K562 (cell line): ENCODE measurements around the gene PDZK1IP1. TPM values are rescaled to one million over a fixed set of nuclear protein-coding genes. Genes with fewer than 3 reads are reported as not detected.

Experiments used
- ATAC-seq: fragments of 200-7000 bp; cut with Tn5 transposase; 3 replicates; pipeline ENCODE4 v1.9.1; 2020; ENCODE audit warnings: moderate library complexity
- BruUV-seq: library from RNA; stranded (reverse); fragments of 400-500 nt; replicated peaks from 2 replicates; lab custom pipeline; 2021; lab: Mats Ljungman, UMichigan
- CTCF ChIA-PET: fragments of 300-600 bp; formaldehyde crosslinking; extraction: SDS; loops from one replicate; lab custom pipeline; 2021; ENCODE audit warnings: low intra/inter-chr PET ratio; lab: Yijun Ruan, JAX
- POLR2A ChIA-PET: fragments of 300-600, 350-650 bp; sonication (Branson Sonifier 250); formaldehyde crosslinking; extraction: SDS; loops from one replicate; lab custom pipeline; 2021; ENCODE audit warnings: antibody characterized with exemption, inconsistent platforms; lab: Yijun Ruan, JAX
- DNase-seq, 4 experiments: peaks; one replicate each; pipeline versions ENCODE4 v3.0.0 to v3.0.0-alpha.2; 2011 to 2018; ENCODE audit warnings: low spot score in 3 of 4, mixed read lengths in 3 of 4; ENCODE audit errors: extremely low read depth in 1 of 4
- FAIRE-seq: peaks from 2 replicates; lab custom pipeline; 2011; peaks lifted over from hg19 to GRCh38; lab: Jason Lieb, UNC
- H2AFZ ChIP-seq: 2 replicates; pipeline ENCODE4 v1.6.0; 2011; ENCODE audit warnings: low read depth, low read length, control low read depth, inconsistent platforms
- H3K27ac ChIP-seq: fragments of 200-600 bp; 3 replicates; pipeline ENCODE4 v1.8.0; 2011; ENCODE audit warnings: low read depth, mild to moderate bottlenecking, control low read depth, inconsistent platforms, low read length, moderate library complexity, mixed read lengths; ENCODE audit errors: extremely low read depth
- H3K27me3 ChIP-seq, 2 experiments: fragments of 300-600 bp in 1 of 2; 2 replicates in 1 of 2; 3 replicates in 1 of 2; pipeline versions ENCODE4 v1.6.0 to v1.8.0; 2011; ENCODE audit warnings: inconsistent platforms in 2 of 2, low read length in 2 of 2, mild to moderate bottlenecking in 1 of 2, mixed read lengths in 1 of 2, moderate library complexity in 1 of 2; ENCODE audit not compliant: control insufficient read depth in 2 of 2, insufficient read depth in 2 of 2
- H3K36me3 ChIP-seq: fragments of 300-600 bp; 3 replicates; pipeline ENCODE4 v1.8.0; 2011; ENCODE audit warnings: mild to moderate bottlenecking, low read length, inconsistent platforms; ENCODE audit not compliant: control insufficient read depth, insufficient read depth
- H3K4me1 ChIP-seq, 2 experiments: fragments of 200-600 bp in 1 of 2; replicated peaks in 1 of 2; 2 replicates in 1 of 2; 3 replicates in 1 of 2; pipeline versions ENCODE4 v1.5.1 to v1.8.0; 2011; ENCODE audit warnings: inconsistent platforms in 2 of 2, low read length in 2 of 2, mild to moderate bottlenecking in 1 of 2, mixed read lengths in 1 of 2, moderate library complexity in 1 of 2; ENCODE audit not compliant: control insufficient read depth in 2 of 2, insufficient read depth in 2 of 2
- H3K4me2 ChIP-seq: 2 replicates; pipeline ENCODE4 v1.6.1; 2011; ENCODE audit warnings: low read length, control low read depth, inconsistent platforms, mixed read lengths; ENCODE audit not compliant: insufficient read depth
- H3K4me3 ChIP-seq: fragments of 200-600 bp; sonication (generic), shearing (Covaris generic); 2 replicates; pipeline ENCODE4 v1.5.1; 2016; ENCODE audit warnings: control low read depth, inconsistent platforms
- H3K79me2 ChIP-seq: fragments of 200-600 bp; 3 replicates; pipeline ENCODE4 v1.8.0; 2011; ENCODE audit warnings: low read length, inconsistent platforms; ENCODE audit not compliant: control insufficient read depth, insufficient read depth
- H3K9ac ChIP-seq, 2 experiments: 2 replicates each; pipeline versions ENCODE4 v1.6.0 to v1.6.1; 2011; ENCODE audit warnings: low read depth in 2 of 2, low read length in 2 of 2, control low read depth in 1 of 2, inconsistent platforms in 1 of 2, mild to moderate bottlenecking in 1 of 2, mixed read lengths in 1 of 2; ENCODE audit not compliant: insufficient read depth in 1 of 2
- H3K9me1 ChIP-seq: one replicate; pipeline ENCODE4 v1.6.0; 2011; ENCODE audit warnings: inconsistent platforms, mild to moderate bottlenecking, low read length, moderate library complexity; ENCODE audit not compliant: control insufficient read depth, insufficient read depth
- H3K9me3 ChIP-seq: replicated peaks from 2 replicates; pipeline ENCODE4 v1.5.1; 2011; ENCODE audit warnings: low read depth, low read length, inconsistent platforms; ENCODE audit not compliant: control insufficient read depth, insufficient read depth
- H4K20me1 ChIP-seq: replicated peaks from 2 replicates; pipeline ENCODE4 v1.6.1; 2011; ENCODE audit warnings: low read length, inconsistent platforms, mixed read lengths; ENCODE audit not compliant: control insufficient read depth, insufficient read depth
- ARID1B ChIP-seq: fragments of 450-650 bp; IDR thresholded peaks from 2 replicates; pipeline ENCODE4 v1.6.1; 2016; ENCODE audit warnings: antibody characterized with exemption, mild to moderate bottlenecking, inconsistent platforms
- CBFA2T2 ChIP-seq: fragments of 450-650 bp; conservative IDR thresholded peaks from 2 replicates; pipeline ENCODE4 v1.6.1; 2017; ENCODE audit warnings: mild to moderate bottlenecking
- CBFA2T3 ChIP-seq: fragments of 450-650 bp; IDR thresholded peaks from 2 replicates; pipeline ENCODE4 v1.6.1; 2017
- EP300 ChIP-seq: IDR thresholded peaks from 2 replicates; pipeline ENCODE4 v1.6.1; 2012; ENCODE audit warnings: low read length, improper control_type of control experiment
- JUND ChIP-seq, 2 experiments: IDR thresholded peaks; 2 replicates in 1 of 2; 3 replicates in 1 of 2; pipeline ENCODE4 v1.6.1; 2011; ENCODE audit warnings: borderline replicate concordance in 2 of 2, low read depth in 2 of 2, low read length in 2 of 2, improper control_type of control experiment in 1 of 2, missing biosample characterization in 1 of 2, missing genetic modification characterization in 1 of 2, missing genetic modification reagents in 1 of 2
- TCF3 ChIP-seq: sonication (generic); formaldehyde crosslinking; IDR thresholded peaks from 2 replicates; pipeline ENCODE4 v1.4.0; 2020; ENCODE audit warnings: mild to moderate bottlenecking, missing genetic modification reagents
- THAP12 ChIP-seq: fragments of 250-450 bp; sonication (Bioruptor Pico); IDR thresholded peaks from 2 replicates; pipeline ENCODE4 v1.9.0; 2021; ENCODE audit warnings: mild to moderate bottlenecking, inconsistent platforms
- XRCC3 ChIP-seq: fragments of 450-650 bp; IDR thresholded peaks from 2 replicates; pipeline ENCODE4 v1.6.1; 2017; ENCODE audit warnings: mild to moderate bottlenecking, moderate library complexity
- ZNF717 ChIP-seq: fragments of 250-450 bp; sonication (Bioruptor Pico); IDR thresholded peaks from 2 replicates; pipeline ENCODE4 v1.5.0; 2021
- in situ Hi-C: fragments of 300-500 bp; cut with MboI; formaldehyde crosslinking; loops from 4 replicates; pipeline ENCODE4 v1.15.0; 2018; ENCODE audit warnings: inconsistent platforms, mixed read lengths
- intact Hi-C: fragments of 100-400 bp; cut with micrococcal nuclease; formaldehyde crosslinking; loops from 2 replicates; pipeline ENCODE4 v1.14.2; 2022
- polyA plus RNA-seq, 8 experiments: library from polyadenylated mRNA; depleted of rRNA in 4 of 8; stranded (reverse) in 5 of 8; unstranded in 3 of 8; fragments of >200 nt; fragmentation: Nextera tagmentation in 2 of 8; fragmentation: Illumina TruSeq in 1 of 8; extraction: Ambion mirVana in 2 of 8; extraction: Trizol in 1 of 8; gene quantifications; 2 replicates each; pipeline versions ENCODE4 v1.2.1 to v1.2.3, GENCODE V29; 2011 to 2014; ENCODE audit warnings: inconsistent platforms in 1 of 8, missing spikeins in 1 of 8
- total RNA-seq, 7 experiments: library from RNA; depleted of rRNA in 6 of 7; stranded (reverse); fragments of >200 nt in 6 of 7; fragmentation: Illumina TruSeq in 2 of 7; extraction: Trizol in 2 of 7; gene quantifications; 2 replicates each; pipeline versions ENCODE4 v1.2.1 to v1.2.3, GENCODE V29; 2011 to 2021; ENCODE audit warnings: low replicate concordance in 1 of 7
- TF ChIP-seq, protein P1 (sequence below): fragments of 450-650 bp; IDR thresholded peaks from 2 replicates; pipeline ENCODE4 v1.6.1; 2017; ENCODE audit warnings: antibody characterized with exemption, mild to moderate bottlenecking

Gene PDZK1IP1
- total and polyA plus RNA-seq, 9 of the 15 experiments (the other 6 are each of a cell fraction or from before 2014, with no cell fraction given) = 0.17 to 0.68 (median 0.53) TPM; not detected in 2

DNA sequence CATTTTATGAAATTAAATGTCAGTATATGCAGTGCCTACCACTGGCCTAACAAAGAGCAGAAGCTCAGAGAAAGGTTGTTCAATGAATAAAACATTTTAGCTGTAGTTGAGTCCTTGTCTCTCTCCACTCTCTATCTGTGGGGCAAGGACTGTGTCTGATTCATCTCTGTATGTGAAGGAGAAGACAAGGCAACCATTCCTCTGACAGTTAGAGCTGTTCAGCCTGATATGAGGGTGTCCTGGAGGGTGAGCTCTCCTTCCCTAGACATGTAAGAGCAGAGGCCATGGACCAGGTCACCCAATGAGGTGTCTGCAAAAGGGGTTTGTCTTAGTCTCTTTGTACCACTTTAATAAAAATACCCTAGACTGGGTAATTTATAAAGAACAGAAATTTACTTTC lies 4.5 kb upstream of the PDZK1IP1 start:
- CTCF ChIA-PET = interaction anchor here (2.7 to 3.9 kb wide), 2 partner anchors 69 to 230 kb away, joined by 17 to 44 read pairs; no protein-coding TSS in a partner anchor
- POLR2A ChIA-PET = interaction anchor here (0.6 to 5.7 kb wide), 7 partner anchors 8 to 120 kb away, joined by 3 to 65 read pairs (median 3); partner anchors contain the start of gene STIL
- H3K27me3 ChIP-seq = no peaks in the 10 kb centered on the region
- ATAC-seq (peak; percentile 52), DNase-seq (peak in 1 of 4 experiments; percentile 71), FAIRE-seq (peak; percentile 75)
- in situ Hi-C loops (loop anchor here (5.0 kb wide), 1 partner anchor 68 kb away; no protein-coding TSS in a partner anchor), intact Hi-C loops (loop anchor here (2.0 kb wide), 1 partner anchor 14 kb away; no protein-coding TSS in a partner anchor)
- no TSS peak for BruUV-seq
- H3K27ac ChIP-seq = peak overlapping the region; percentile 24; the same call in 2 of the 3 replicates
- no peaks in the 10 kb centered on the region for H3K36me3 ChIP-seq
- H3K4me2 ChIP-seq = peak overlapping the region; percentile 40
- H2AFZ ChIP-seq = peak overlapping the region; percentile 85
- no peaks in the 10 kb centered on the region for H3K9me3 ChIP-seq
- peak overlapping the region in 1 of 2 experiments; percentile 7; a peak in 1 of 4 replicates for H3K9ac ChIP-seq
- no peaks in the 10 kb centered on the region for H3K79me2 ChIP-seq
- no peaks in the 10 kb centered on the region for H4K20me1 ChIP-seq
- H3K4me3 ChIP-seq = no peak overlapping the region
- H3K9me1 ChIP-seq = no peaks in the 10 kb centered on the region
- H3K4me1 ChIP-seq = peaks cover 44 to 55% of the 10 kb centered on the region in 2 experiments; a peak in 4 of 5 replicates
- 0 out of 2 replicates have a peak, but pooled peaks have one; percentile 38 for TF ChIP-seq TCF3 (CRISPR knock-in tag)
- peak; percentile 34; the same call in 1 of the 2 replicates for TF ChIP-seq CBFA2T2
- TF ChIP-seq CBFA2T3 = peak; percentile 71
- TF ChIP-seq, protein P1, sequence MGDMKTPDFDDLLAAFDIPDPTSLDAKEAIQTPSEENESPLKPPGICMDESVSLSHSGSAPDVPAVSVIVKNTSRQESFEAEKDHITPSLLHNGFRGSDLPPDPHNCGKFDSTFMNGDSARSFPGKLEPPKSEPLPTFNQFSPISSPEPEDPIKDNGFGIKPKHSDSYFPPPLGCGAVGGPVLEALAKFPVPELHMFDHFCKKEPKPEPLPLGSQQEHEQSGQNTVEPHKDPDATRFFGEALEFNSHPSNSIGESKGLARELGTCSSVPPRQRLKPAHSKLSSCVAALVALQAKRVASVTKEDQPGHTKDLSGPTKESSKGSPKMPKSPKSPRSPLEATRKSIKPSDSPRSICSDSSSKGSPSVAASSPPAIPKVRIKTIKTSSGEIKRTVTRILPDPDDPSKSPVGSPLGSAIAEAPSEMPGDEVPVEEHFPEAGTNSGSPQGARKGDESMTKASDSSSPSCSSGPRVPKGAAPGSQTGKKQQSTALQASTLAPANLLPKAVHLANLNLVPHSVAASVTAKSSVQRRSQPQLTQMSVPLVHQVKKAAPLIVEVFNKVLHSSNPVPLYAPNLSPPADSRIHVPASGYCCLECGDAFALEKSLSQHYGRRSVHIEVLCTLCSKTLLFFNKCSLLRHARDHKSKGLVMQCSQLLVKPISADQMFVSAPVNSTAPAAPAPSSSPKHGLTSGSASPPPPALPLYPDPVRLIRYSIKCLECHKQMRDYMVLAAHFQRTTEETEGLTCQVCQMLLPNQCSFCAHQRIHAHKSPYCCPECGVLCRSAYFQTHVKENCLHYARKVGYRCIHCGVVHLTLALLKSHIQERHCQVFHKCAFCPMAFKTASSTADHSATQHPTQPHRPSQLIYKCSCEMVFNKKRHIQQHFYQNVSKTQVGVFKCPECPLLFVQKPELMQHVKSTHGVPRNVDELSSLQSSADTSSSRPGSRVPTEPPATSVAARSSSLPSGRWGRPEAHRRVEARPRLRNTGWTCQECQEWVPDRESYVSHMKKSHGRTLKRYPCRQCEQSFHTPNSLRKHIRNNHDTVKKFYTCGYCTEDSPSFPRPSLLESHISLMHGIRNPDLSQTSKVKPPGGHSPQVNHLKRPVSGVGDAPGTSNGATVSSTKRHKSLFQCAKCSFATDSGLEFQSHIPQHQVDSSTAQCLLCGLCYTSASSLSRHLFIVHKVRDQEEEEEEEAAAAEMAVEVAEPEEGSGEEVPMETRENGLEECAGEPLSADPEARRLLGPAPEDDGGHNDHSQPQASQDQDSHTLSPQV = peak; percentile 37; the same call in 1 of the 2 replicates
- no peak for TF ChIP-seq ZNF717 (CRISPR knock-in tag)
- 0 out of 2 replicates have a peak, but pooled peaks have one; percentile 18 for TF ChIP-seq THAP12
- TF ChIP-seq XRCC3 = no peak
- peak; percentile 14; the same call in 1 of the 2 replicates for TF ChIP-seq ARID1B
- TF ChIP-seq EP300 = peak; percentile 33; the same call in 1 of the 2 replicates
- TF ChIP-seq JUND (IDR thresholded peaks at IDR 0.05; ENCODE audit: borderline replicate concordance, low read depth, low read length) = no peak
- TF ChIP-seq JUND (tag; IDR thresholded peaks at IDR 0.05; ENCODE audit: borderline replicate concordance, low read depth, low read length) = peak; percentile 28; the same call in 1 of the 3 replicates
